SKM-1 (cell line): Measurements from ENCODE around the gene MRC2.
"Not testable (repeated sequence)": the region's sequence is repeated elsewhere in the genome, so short reads cannot be mapped to it uniquely, and the experiment has no call there.

Experiments used
- DNase-seq: peaks from one replicate; lab custom pipeline; 2025; ENCODE audit not compliant: unreplicated experiment; lab: John Stamatoyannopoulos, UW

MRC2 gene

DNA sequence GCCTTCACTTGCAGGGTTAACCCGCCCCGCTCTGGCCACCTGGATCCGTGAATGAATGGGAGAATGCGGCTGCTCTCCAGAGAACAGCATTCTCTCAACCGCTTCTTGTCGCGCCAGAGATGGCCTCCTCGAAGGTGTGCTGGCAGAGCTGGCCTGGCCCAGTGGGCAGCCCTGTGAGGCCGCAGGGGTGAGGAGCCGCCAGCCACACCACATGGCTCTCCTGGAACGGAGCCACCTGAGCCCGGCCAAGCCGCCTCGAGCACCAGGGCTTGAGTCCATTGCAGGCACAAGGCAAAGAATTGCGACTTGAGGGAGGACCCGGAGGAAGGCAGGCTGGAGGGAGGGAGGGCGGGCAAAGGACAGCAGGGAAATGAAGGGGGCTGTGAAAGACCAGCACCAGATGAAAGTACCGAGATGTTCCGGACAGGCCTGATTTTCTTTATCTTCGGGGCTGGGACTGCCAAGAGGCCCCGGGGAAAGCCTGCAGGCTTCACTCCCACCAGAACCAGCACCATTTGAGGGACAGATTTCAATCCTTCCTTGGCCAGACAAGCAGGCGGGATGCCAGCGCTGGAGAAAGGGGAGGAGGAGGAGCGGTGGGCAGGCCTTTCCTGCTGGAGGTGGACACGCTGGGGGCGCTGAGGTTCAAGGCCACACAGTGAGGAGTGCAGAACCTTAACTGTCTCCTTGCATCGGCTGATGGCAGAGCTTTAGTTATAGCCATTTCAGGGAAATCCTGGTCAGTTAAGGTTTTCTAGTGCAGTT is 69.4 kb downstream of the MRC2 start:
- no peak for DNase-seq

DNA sequence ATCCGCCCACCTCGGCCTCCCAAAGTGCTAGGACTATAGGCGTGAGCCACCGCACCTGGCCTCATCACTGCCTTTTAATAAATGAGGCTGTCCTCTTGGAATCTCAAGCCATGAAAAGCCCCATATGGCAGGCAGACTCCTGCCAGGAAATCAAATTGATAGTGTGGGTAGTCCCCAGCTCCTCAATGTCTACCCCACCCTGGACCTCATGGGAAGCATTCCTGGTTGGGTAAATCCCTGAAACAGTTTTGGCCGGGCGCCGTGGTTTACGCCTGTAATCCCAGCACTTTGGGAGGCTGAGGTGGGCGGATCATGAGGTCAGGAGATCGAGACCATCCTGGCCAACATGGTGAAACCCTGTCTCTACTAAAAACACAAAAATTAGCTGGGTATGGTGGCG is 71.0 kb downstream of the MRC2 start:
- DNase-seq = not testable (repeated sequence)

DNA sequence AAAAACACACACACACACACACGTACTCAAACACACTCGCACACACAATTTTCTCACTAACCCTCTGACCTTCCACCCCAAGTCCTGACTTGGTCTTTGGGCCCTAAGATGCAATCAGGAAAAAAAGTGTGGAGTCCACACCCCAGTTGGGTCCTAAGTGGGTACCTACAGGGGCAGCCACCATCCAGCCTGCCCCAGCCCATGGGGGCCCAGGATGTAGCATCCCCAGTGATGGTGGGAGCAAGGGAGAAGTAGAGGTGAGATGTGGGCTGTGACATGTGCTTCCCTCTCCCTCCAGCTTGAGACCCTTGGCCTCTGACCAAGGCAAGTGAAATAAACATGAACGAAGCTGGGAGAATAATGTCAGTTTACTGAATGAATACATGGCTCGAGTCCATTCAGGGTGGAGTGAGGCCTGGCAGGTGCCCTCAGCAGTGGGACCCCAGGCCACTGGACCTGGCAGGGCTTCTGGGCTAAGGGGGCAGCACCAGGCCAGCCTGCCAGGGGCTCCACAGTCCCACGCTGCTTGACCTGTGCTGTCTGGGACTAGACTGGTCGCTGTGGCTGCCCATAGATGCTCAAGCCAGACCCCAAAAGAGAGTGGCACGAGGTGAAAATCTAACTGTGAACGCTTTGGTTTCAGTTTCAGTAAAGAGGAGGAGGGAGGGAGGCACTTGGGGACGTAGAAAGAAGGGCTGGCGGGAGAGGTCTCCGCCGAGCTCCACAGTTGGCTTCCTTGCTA is 73.7 kb downstream of the MRC2 start:
- DNase-seq = no peak

DNA sequence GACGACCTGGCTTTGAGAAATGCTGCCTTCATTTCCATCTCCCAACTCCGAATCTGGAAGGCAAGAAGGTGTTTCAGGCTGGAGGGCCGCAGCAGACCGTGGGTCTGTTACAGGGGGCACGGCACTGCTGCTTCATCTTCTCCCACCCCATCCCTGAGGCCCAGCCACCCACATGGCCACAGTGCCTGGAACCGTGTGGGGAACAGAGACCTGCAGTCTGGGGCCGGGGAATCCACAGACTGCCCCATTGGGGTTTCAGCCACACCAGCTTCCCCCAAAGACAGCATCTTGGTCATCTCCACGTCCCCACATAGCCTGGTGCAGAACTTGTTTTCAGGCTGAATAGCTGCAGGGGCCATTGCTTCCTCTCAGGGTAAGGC is 74.2 kb downstream of the MRC2 start:
- DNase-seq = no peak

DNA sequence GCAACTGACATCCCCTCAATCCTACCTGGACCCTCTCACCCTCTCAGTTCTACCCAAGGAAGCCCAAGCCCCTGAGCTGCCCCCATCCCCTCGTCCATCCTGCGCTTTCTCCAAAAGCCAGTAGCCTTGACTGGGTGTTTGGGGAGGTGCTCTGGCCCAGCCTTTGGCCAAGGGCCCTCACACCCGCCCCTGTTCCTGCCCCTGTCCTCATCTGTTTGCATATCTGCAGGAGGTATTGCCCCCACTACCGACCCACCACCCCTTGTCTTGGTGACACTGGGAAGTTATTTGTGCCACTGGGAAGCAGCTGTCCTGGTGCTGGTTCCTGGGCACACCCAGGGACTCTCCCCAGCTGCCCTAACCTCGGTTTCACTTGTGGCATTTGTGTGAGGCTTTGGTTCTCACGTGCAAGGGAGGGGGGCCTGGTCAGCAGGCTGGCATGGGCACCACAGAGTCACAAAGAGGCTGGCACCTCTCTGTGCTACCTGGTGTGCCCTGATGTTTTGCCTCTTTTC is 75.3 kb downstream of the MRC2 start:
- DNase-seq = no peak

DNA sequence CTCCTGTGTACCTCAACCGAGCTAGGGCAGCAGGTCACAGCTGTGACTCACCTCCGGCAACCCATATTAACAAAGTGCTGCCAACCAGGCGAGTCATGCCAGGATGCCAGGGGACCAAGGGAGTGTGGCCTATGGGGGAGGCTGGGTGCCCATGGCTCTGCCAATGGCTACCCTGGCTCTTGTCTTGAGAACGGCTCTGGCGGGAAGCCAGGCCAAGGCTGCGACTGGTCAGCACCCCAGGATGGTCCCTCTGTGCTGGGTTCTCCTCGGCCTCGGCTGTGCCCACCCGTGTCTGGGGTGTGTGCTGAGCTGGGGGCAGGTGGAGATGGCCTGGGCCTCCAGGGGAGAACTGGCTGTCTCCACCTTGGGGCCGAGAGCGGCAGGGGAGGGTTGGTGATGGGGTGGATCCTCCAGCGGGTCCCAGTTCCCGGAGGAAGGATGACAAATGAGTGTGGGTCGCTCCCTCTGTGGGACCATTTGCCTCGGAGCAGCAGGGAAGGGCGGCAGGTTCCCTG is 75.8 kb downstream of the MRC2 start:
- no peak for DNase-seq

DNA sequence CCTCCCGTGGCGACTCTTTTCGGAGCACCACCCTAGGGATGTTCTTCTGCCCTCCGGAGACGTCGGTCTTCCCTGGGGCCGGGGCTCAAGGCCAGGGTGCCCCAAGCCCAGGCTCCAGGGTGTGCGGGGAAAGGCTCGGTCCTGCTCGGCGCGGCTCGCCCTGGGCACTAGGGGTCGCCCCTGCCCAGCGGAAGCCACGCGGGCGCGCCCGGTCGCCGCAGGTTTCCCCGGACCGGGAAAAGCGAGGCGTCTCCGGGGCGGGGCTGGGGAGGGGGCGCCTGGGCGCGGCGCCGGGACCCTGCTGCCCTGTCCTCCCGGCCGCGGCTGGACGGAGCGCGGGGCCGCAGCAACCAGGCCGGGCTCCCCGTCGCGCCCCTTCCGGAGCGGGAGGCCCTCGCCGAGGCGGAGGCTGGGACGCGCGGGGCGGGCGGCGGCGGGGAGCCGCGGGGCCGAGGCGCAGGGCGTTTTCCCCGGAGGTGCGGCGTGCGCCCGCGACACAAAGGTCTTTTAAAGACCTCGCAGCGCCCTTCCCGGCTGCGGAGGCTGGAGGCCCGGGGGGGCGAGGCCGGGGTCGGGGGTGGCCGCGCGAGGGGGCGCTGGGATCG is 76.4 kb downstream of the MRC2 start:
- peak; percentile 36 for DNase-seq

DNA sequence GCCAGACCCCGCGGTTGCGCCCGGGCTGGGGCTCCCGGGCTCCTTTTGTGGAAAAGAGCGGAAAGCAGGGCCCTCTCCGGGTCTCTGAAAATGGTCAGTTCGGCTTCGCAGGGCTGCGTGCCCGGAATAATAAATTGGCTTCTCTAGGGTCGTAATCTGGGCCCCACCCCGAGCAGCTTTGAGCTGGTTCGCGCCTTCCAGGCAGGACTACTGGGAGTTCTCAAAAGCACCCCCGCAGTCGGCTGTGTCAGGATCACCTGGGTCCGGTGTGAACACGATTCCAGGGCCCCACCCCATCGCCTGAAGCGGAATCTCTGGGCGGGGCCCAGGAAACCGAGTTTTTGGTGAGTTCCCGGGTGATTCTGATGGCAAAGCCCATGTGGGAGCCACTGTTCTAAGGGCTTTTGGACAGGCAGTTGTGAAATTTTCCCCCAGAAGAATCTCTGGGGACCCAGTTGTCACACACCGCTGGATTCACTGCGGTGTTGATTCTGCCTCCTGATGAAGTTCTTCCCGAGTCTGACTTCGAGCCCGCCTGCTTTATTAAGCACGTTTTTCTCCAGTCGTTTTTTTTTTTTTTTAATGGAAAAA is 77.0 kb downstream of the MRC2 start:
- DNase-seq = no peak

DNA sequence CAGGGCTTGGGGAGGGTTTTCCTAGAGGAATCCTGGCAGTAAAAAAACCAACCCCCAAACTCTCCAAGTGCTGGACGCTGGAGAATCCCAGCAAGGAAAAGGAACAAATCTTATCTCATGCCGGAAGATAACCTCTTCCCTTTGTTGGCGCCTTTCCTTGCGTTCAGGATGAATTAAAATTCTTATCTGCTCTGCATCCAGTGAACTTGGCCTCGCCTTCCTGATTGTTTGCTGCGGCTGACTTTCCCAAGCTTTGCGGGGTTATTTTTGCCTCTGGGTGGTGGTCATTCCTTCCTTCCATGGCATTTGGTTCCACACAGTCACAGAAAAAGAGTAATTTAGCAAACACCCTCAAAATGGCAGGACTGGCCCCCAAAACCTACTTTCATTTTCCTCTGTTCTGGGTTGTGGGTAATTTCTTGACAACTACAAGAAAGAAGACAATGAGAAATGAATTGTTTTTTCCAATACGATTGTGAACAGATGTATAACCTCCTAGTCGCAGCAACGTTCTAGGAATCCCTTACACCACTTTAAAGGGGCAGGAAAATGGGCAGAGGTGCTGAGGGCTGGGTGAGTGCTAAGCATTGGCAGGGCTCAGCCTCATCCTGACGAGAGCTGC is 77.8 kb downstream of the MRC2 start:
- DNase-seq = no peak

DNA sequence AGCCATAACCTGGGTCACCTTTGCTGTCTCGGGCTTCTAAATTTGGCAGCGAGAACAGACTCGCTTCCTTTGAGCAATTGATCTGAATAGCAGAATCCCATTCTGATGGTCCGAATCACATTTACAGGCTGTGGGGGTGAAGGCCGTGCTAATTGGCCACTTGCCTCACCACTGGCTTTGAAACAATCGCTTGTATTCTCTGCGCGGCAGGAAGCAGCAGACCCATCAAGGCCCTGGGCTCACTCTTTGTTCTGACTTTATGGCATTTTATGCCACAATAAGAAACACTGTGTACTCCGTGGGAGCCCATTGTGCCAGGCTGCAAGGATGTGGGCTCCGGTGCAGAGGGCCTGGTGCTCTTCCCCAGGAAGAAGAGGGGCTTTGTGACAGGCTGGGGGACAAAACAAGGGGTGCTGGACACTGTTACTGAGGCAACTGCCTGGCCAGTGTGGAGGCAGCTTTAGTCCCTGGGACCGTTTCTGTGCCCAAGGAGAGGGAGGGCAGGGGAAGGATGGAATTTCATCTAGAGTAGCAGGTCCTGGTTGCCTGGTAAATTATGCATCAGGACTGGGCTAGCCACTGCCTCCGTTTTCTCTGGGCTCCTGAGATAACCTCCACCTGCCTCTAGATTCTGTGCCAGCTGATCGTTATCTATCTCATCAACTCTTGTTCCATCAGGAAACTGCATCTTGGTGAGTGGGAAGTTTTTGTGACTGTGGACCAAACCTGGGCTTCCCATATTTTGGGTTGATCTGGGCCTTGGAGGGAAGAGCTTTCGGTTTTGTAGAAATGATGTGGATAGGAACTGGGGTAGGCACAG is 78.5 kb downstream of the MRC2 start:
- DNase-seq = no peak

DNA sequence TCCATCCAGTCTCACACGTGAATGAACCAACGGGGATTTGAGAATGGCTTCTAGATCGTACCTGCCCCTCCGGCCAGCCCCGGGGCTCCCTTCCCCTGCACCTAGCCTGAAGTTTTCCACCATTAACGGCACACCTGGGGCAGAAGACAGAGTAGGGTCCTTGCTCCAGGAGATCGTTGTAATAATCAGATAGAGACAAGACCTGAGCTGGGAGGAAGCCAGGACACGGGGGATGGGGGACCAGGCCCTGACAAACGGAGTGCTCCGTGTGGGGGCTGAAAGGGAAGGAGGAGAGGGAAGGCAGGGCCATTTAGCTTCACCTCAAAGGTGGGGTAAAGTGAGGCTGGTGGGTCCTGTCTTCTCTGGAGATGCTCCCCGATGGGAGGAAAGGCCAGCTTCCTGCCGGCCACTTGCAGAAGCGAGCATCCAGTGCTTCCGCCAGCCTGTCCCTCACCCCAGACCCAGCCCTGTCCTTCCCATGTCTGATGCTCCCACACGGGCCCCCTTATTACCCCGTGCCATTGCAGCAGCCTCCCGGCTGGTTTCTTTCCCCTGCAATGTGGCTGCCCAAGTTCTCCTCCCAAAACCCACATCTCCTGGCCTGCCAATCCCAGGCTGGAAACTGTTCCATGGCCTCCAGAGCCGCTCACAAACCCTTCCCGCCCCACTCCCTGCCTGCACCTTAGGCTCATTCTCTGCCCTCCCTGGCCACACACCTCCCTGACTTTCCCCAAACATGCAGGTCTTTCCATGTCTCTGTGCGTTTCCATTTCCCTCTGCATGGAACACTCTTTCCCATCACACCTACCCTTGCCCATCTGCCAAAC is 79.3 kb downstream of the MRC2 start:
- no peak for DNase-seq

DNA sequence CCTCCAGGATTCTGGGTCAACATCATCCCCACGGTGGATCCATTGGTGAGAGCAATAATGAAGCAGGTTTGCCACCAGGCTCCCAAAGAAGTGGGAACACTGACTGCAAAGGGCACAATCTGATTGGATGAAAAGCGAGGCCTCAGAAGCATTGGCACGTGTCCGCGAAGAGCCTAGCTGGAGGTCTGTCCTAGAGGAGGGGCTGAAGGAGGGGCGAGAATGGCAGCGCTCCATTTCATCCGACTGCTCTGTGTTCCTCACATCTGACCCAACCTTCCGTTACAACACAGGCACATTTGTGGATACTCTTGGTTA is 79.9 kb downstream of the MRC2 start:
- DNase-seq = no peak

DNA sequence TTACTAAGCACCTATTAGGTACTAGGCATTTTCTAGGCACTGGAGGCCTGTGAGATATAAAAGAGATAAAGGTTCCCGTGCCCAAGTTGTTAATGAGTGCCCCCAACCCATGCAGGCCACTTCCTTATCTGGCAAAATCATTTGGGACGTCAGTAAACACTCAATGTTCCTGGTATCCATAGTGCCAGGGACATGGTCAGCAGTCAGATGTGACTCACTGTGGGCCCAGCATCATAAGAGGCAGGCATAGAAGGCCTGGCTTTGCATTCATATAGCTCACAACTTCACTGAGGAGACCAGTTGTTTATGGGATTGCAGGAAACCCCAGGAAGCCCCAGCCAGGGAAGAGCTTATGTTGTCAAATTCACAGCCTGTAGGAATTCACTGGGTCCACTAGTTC is 81.1 kb downstream of the MRC2 start:
- no peak for DNase-seq

DNA sequence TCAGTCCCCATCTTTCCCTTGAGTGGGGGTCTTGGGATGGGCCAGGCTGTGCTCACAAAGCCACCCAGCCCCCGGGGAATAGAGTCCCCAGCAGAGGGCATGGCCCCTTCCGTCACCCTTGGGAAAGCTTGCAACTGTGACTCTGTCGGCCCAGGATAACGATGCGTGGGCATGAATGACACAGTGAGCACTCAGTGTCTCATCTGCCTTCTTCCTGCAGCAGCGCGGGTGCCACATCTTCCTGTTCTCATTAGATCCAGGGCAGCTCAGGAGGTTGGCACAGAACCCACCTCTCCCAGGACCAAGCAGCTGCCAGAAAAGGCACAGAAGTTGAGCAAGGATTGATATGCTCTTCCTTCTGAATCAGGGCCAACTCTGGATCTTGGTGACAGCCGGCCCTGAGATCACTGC is 84.7 kb downstream of the MRC2 start:
- no peak for DNase-seq

DNA sequence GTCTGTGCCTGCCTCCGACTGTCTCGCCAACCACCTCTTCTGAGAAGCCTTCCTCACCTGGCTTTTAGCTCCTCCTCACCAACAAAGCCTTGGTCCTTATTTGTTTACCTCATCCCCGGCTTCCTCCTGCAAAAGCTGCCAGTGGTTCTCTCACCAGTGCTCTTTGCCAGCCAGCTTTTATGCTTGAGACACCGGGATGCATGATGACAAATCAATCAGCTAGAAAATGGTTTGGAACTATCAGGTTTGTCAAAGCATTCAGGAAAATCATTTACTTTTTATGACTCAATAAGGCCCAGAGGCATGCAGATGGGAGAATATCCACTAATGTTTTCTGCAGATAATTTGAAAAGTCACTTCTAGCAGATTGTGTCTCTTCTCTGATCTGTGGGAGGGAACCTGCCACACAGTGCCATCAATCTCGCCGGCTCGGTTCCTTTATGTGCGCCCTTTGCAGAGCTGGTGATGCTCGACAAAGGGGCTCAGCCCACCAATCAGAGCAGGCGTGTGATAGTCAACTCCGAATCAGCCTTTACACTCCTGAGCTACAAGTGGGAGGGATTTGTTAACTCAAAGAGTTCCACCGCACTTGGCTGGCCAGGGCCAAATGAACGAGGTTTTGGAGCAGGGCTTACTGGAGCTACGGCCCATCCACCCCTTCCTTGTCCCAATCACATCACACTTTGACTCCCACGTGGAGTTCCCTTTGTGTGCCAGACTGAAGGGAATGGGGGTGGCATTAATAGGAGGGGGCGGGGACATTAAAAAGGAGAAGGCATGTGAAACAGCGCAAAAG is 85.8 kb downstream of the MRC2 start:
- no peak for DNase-seq

DNA sequence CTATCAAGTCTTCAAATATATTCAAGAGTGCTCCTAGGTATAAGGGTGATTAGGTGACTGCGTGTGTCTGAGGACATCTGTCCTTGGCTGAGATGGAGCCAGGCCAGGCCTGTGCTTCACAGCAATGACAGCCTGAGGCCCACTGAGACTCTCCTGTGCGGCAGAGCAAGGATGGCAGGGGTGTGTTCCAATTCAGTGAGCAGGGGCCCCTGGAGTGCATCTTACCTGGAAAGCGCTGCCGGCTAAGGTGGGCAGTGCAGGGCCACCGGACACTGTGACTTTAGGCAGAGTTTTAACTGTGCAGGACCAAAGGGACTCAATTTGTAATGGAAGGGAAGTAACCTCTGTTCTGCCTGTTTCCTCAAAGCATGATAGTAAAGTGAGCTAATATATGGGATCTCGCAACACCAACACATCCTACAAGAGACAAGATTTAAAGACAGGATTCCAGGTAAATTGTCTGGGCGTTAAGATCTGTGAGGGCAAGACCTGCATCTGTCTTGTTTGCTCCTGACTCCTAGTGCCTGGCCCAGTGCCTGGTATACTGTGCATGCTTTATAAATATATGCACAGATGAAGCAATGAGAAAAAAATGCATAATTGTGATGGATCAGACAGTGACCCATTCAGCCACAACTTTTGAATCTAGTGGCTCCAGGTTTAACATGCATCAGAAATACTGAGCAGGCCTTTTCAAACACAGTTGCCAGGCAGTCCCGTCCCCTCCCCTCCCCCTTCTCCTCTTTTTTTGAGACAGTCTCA is 86.7 kb downstream of the MRC2 start:
- DNase-seq = no peak

DNA sequence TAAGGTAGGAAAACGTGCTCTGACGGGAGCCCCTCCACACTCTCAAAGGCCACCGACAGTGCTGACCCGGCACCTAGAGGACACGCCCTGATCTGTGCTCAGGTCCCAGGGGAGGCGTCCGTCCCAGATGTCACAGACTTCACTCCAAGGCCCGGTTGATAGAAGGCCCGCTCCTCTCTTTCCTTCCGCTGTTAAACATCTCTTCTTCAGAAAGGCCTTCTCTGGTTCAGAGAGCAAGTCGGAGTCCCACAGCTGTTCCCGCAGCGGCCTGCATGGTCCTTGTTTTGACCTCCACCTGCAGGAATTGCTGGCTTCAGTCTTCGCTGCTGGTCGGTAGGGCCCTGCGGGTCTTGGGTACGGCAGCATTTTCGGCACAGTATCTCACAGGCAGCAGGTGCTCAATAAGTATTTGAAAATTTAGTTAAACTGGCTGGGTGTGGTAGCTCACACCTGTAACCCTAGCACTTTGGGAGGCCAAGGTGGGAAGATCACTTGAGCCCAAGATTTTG is 88.5 kb downstream of the MRC2 start:
- no peak for DNase-seq
